ENCODE measurements around the gene AGAP2.

The AGAP2 gene

GRCh38 chr12:57754411-57755193, 16.1 kb upstream of the AGAP2 start, which contains the start of gene MARCHF9:
Gene MARCHF9, plus strand, starts transcription at chr12:57755103. Its CDS starts 426 bp downstream, at chr12:57755529.
- DNase-seq (ENCODE audit: low read depth in 1 of 2, low spot score in 1 of 2) = peak; percentile 65 to 74

GRCh38 chr12:57753756-57754337, 15.3 kb upstream of the AGAP2 start:
- no peak for DNase-seq (ENCODE audit: low read depth in 1 of 2, low spot score in 1 of 2)

DNA sequence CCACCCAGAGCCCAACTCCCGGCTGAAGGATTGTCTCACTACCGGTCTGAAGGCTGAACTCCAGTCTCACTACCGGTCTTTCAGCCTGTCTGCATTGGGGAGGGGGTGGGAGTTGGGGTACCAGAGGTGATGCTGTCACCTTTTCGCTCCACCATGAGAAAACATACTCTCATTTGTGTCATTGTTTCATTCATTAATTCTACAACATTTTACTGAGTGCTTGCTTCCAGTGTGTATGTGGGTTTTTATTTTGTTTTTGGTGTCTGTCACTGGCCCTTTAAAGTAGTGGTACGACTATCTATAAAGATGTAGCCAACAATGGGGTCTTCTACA, 14.1 kb upstream of the AGAP2 start:
- DNase-seq (ENCODE audit: low read depth in 1 of 2, low spot score in 1 of 2) = no peak

- DNase-seq (ENCODE audit: low read depth in 1 of 2, low spot score in 1 of 2) = peak; percentile 95 to 97
Measured at GRCh38 chr12:57751788-57752667, 13.5 kb upstream of the AGAP2 start, which contains the start of gene CDK4. Gene CDK4, minus strand, starts transcription at chr12:57752310. Its CDS starts 593 bp downstream, at chr12:57751717.

GRCh38 chr12:57751432-57751787, 12.9 kb upstream of the AGAP2 start:
- no peak for DNase-seq (ENCODE audit: low read depth in 1 of 2, low spot score in 1 of 2)

DNA sequence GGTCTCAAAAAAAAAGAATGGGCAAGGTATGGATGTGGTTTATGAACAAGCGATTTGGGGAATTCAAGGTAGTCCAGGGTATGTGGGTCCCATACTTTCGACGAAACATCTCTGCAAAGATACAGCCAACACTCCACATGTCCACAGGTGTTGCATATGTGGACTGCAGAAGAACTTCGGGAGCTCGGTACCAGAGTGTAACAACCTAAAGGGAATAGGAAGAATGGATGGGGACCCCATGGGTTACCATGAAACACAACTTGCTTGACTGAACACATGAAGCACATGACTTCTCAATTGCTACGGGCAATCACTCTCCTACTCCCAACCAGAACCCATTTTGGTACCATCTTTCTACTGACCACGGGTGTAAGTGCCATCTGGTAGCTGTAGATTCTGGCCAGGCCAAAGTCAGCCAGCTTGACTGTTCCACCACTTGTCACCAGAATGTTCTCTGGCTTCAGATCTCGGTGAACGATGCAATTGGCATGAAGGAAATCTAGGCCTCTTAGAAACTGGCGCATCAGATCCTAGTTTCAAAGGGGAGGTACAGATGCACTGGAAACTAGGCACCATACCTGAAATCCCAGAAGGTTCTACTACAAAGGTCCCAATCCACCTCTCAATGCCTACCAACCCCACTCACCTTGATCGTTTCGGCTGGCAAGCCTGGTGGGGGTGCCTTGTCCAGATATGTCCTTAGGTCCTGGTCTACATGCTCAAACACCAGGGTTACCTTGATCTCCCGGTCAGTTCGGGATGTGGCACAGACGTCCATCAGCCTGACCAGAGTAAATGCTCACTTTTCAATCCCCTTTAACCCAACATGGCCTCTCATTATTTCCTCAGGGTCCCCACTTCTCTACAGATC, 12.3 kb upstream of the AGAP2 start:
- DNase-seq (ENCODE audit: low read depth in 1 of 2, low spot score in 1 of 2) = no peak

DNA sequence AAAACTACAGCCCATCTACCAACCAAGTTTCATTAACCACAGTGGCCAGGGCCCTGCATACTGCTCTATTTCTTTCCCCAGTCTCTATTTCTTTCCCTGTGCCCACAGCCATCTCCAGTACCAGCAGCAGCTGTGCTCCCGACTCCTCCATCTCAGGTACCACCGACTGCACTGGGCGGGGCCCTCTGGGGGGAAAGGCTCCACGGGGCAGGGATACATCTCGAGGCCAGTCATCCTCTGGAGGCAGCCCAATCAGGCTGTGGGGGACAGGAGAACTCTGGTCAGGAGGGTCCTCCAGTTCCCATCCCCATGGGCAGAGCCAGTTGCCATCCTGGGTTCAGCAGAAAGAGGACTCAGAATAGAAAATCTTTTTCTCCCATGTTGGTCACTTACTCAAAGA, 10.5 kb upstream of the AGAP2 start:
- no peak for DNase-seq (ENCODE audit: low read depth in 1 of 2, low spot score in 1 of 2)

GRCh38 chr12:57746025-57746424, 7.5 kb upstream of the AGAP2 start:
- no peak for DNase-seq (ENCODE audit: low read depth in 1 of 2, low spot score in 1 of 2)

GRCh38 chr12:57745485-57745881, 6.9 kb upstream of the AGAP2 start:
- DNase-seq (ENCODE audit: low read depth in 1 of 2, low spot score in 1 of 2) = no peak

DNA sequence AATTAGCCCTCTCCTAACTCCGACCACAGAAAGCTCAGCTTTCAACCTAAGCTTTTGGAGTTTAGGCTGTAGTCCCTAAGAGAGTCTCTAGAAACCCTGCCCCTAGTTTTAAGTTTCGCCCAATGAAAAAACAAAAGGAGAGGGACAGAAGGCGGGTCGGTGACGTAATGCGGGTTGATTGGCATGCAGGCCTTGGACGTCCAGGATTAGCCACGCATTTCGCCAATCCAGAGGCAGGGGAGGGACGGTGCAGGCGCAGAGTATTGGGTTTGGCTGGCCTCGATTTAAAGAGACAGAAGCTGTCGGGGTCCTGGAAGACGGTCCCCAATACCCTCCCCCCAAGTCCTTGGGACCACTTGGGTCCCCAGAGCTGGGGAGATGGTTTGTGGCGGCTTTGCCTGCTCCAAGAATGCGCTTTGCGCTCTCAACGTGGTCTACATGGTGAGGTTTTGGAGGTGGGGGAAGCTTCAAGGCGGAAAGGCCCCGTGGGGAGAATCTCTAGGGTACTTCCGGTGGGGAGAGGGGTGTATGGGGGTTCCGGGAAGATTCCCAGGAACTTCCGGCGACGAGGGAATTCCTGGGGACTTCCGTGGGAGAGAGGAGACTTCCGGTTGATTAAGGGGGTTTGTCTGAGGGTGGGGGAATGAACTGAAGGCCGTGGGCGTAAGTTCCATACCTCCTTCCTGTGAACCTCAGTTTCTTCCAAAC, 6.4 kb upstream of the AGAP2 start, which contains the start of gene TSPAN31:
Gene TSPAN31, plus strand, starts transcription at position 263 of the 708 bp plus-strand sequence. Its CDS starts 116 bp downstream, at position 379.
- peak; percentile 78 to 88 for DNase-seq (ENCODE audit: low read depth in 1 of 2, low spot score in 1 of 2)

- DNase-seq (ENCODE audit: low read depth in 1 of 2, low spot score in 1 of 2) = peak in 1 of 2 donors; percentile 60
Measured at GRCh38 chr12:57744194-57744776, 5.7 kb upstream of the AGAP2 start.

DNA sequence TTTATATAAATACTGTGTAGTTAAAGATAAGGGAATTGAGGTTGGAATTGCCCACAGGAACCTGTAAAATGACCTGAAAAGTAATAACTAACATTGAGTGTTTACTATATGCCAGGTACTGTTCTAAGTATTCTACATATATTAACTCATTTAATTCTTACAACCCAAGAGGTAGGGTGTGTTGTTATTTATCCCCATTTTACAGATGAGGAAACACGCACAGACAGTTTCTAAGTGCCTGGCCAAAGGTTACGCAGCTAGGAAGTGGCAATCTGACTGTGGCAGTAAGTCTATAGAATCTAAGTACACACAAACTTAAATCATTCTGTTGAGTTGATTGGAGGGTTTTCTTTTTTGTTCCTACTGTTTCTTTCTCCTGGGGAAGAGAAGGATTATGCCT, 5.2 kb upstream of the AGAP2 start:
- DNase-seq (ENCODE audit: low read depth in 1 of 2, low spot score in 1 of 2) = no peak

DNA sequence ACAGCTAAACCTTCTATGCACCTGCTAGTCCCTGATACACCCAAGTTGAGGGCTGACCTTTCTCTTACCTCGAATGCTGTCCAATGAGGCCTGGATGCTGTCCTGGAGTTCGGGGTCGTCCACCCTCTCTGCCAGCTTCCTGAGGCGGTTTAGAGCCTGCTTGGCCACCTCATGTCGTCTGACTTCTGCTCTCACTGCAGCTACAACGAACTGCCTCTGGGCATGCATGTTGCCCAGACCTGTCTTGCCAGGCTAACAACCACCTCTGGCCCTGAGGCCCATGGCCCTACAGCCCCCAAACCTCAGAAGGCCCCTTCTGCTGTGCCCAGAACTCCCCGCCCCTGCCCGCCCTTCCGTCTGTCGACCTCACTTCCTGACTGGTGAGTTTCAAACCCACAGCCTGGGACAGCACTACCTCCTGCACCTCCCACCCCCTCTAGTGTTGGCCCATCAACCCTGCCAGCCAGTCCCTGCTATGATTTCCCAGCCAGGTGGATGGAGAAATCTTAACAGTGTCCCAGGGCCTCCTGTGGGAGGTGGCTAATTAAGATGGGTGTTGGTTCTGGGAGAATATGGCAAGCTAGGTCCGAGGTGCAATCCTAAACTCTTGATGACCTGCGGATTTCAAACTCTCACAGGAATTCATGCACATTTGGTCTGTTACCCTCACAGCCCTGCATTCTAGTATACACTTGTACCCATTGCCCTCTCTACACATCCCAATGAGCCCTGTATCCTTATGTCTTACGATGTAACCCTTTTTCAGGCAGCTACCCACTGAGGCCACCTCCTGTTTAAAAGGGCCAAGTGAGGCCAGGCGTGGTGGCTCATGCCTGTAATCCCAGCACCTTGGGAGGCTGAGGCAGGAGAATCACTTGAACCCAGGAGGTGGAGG, 3.5 kb upstream of the AGAP2 start:
- peak; percentile 53 to 62 for DNase-seq (ENCODE audit: low read depth in 1 of 2, low spot score in 1 of 2)

GRCh38 chr12:57741413-57741789, 2.9 kb upstream of the AGAP2 start:
- no peak for DNase-seq (ENCODE audit: low read depth in 1 of 2, low spot score in 1 of 2)

- DNase-seq (ENCODE audit: low read depth in 1 of 2, low spot score in 1 of 2) = peak; percentile 59 to 62
Measured at GRCh38 chr12:57740656-57741412, 2.3 kb upstream of the AGAP2 start.

GRCh38 chr12:57739914-57740538, 1.5 kb upstream of the AGAP2 start:
- DNase-seq (ENCODE audit: low read depth in 1 of 2, low spot score in 1 of 2) = no peak

DNA sequence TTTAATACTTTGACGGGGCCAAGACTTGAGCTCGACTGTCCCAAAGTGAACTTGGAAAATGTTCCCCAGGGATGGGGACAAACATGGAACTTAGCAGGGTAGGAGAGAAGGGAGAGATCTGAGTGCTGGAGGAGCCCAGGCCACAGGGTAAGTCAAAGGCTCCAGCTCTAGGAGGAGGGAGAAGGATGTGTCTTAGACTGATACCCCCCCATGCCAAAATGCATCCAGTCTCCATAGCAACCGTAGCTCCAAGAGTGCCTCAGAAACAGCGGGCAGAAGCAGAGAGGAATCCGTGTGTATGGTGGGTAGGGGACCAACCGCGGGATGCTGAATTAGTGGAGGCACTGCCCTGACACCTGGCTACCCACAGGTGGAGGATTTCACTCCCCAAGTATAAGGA, 845 bp upstream of the AGAP2 start:
- no peak for DNase-seq (ENCODE audit: low read depth in 1 of 2, low spot score in 1 of 2)
